CD14-positive monocyte (primary cell): Measurements from ENCODE around the gene PTGES2. TPM values are rescaled to one million over a fixed set of nuclear protein-coding genes. Genes with fewer than 3 reads are reported as not detected.

ENCODE experiments used
- DNase-seq, 3 donors: peaks; one replicate each; pipeline ENCODE4 v3.0.0-alpha.2; 2011 to 2022
- H2AFZ ChIP-seq: 2 replicates; pipeline ENCODE4 v1.6.0; 2012; ENCODE audit warnings: mild to moderate bottlenecking, low read depth, low read length, inconsistent platforms; ENCODE audit not compliant: insufficient read depth, poor library complexity, severe bottlenecking
- H3K27ac ChIP-seq, 2 donors: 1 replicate in 1 of 2; 2 replicates in 1 of 2; pipeline ENCODE4 v1.5.1; 2012 to 2013; ENCODE audit warnings: low read length in 2 of 2, control low read depth in 1 of 2, inconsistent platforms in 1 of 2, low read depth in 1 of 2, mild to moderate bottlenecking in 1 of 2
- H3K27me3 ChIP-seq, 2 donors: one replicate each; pipeline versions ENCODE4 v1.6.0 to v1.6.1; 2011 to 2013; ENCODE audit warnings: low read length in 2 of 2; ENCODE audit not compliant: control insufficient read depth in 2 of 2, insufficient read depth in 2 of 2
- H3K36me3 ChIP-seq, 2 donors: replicated peaks in 1 of 2; 1 replicate in 1 of 2; 2 replicates in 1 of 2; pipeline versions ENCODE4 v1.5.1 to v1.6.1; 2012 to 2013; ENCODE audit warnings: low read length in 2 of 2, control low read depth in 1 of 2, inconsistent platforms in 1 of 2, mild to moderate bottlenecking in 1 of 2; ENCODE audit not compliant: insufficient read depth in 2 of 2, control insufficient read depth in 1 of 2
- H3K4me1 ChIP-seq, 2 donors: 1 replicate in 1 of 2; 2 replicates in 1 of 2; pipeline versions ENCODE4 v1.5.1 to v1.6.1; 2012 to 2013; ENCODE audit warnings: low read length in 2 of 2, control low read depth in 1 of 2, inconsistent platforms in 1 of 2, mild to moderate bottlenecking in 1 of 2, moderate library complexity in 1 of 2; ENCODE audit not compliant: insufficient read depth in 2 of 2, control insufficient read depth in 1 of 2
- H3K4me2 ChIP-seq: replicated peaks from 2 replicates; pipeline ENCODE3; 2012; ENCODE audit warnings: low read length, moderate library complexity, mild to moderate bottlenecking; ENCODE audit not compliant: poor library complexity, severe bottlenecking; ENCODE audit errors: extremely low read depth
- H3K4me3 ChIP-seq, 3 experiments: fragments of 200-600 bp in 1 of 3; sonication (generic) in 1 of 3; replicated peaks in 1 of 3; 1 replicate in 2 of 3; 2 replicates in 1 of 3; pipeline ENCODE4 v1.5.1; 2011 to 2013; ENCODE audit warnings: low read length in 3 of 3, mild to moderate bottlenecking in 3 of 3, control low read depth in 2 of 3, low read depth in 2 of 3, inconsistent platforms in 1 of 3, moderate library complexity in 1 of 3
- H3K79me2 ChIP-seq: 2 replicates; pipeline ENCODE4 v1.6.0; 2012; ENCODE audit warnings: mild to moderate bottlenecking, control low read depth, inconsistent platforms, low read length, moderate library complexity; ENCODE audit not compliant: insufficient read depth
- H3K9ac ChIP-seq: 2 replicates; pipeline ENCODE4 v1.6.0; 2017; ENCODE audit warnings: low read length, mild to moderate bottlenecking; ENCODE audit not compliant: insufficient read depth, poor library complexity, severe bottlenecking
- H3K9me3 ChIP-seq, 2 donors: replicated peaks in 1 of 2; 1 replicate in 1 of 2; 2 replicates in 1 of 2; pipeline versions ENCODE4 v1.5.1 to v1.6.1; 2012 to 2013; ENCODE audit warnings: low read length in 2 of 2, control low read depth in 1 of 2; ENCODE audit not compliant: control insufficient read depth in 1 of 2, insufficient read depth in 1 of 2
- H4K20me1 ChIP-seq: 2 replicates; pipeline ENCODE4 v1.6.0; 2012; ENCODE audit warnings: mild to moderate bottlenecking, low read length, control low read depth, moderate library complexity; ENCODE audit not compliant: insufficient read depth
- H3K27ac Mint-ChIP-seq, 7 donors: one replicate each; pipeline ENCODE4 v1.8.0; 2020; ENCODE audit warnings: mild to moderate bottlenecking in 7 of 7, mixed read lengths in 7 of 7, moderate library complexity in 6 of 7, inconsistent platforms in 2 of 7
- H3K27me3 Mint-ChIP-seq, 3 donors: one replicate each; pipeline ENCODE4 v1.8.0; 2021 to 2022; ENCODE audit warnings: low read depth in 3 of 3, mild to moderate bottlenecking in 3 of 3, mixed read lengths in 3 of 3, moderate library complexity in 3 of 3, inconsistent platforms in 1 of 3
- H3K36me3 Mint-ChIP-seq, 2 donors: one replicate each; pipeline ENCODE4 v1.8.0; 2020; ENCODE audit warnings: mixed read lengths in 2 of 2, inconsistent platforms in 1 of 2, mild to moderate bottlenecking in 1 of 2
- H3K4me1 Mint-ChIP-seq: one replicate; pipeline ENCODE4 v1.8.0; 2020; ENCODE audit warnings: mild to moderate bottlenecking, mixed read lengths
- H3K4me3 Mint-ChIP-seq, 2 donors: one replicate each; pipeline ENCODE4 v1.8.0; 2020; ENCODE audit warnings: mild to moderate bottlenecking in 2 of 2, mixed read lengths in 2 of 2, moderate library complexity in 1 of 2
- H3K9me3 Mint-ChIP-seq, 7 donors: one replicate each; pipeline ENCODE4 v1.8.0; 2020 to 2022; ENCODE audit warnings: mixed read lengths in 7 of 7, mild to moderate bottlenecking in 6 of 7, moderate library complexity in 6 of 7, inconsistent platforms in 2 of 7
- WGBS: methylation state at CpG from one replicate; pipeline ENCODE4 v1.1.5; 2013; ENCODE audit warnings: missing lambda C conversion rate; ENCODE audit not compliant: insufficient coverage; 5-methylcytosine and 5-hydroxymethylcytosine counted together
- intact Hi-C, 2 donors: fragments of 100-400 bp; cut with micrococcal nuclease; formaldehyde crosslinking; loops; one replicate each; pipeline versions ENCODE4 v1.15.0 to v1.15.1; 2023
- polyA plus RNA-seq, 3 donors: library from polyadenylated mRNA; depleted of rRNA in 1 of 3; unstranded in 2 of 3; stranded (reverse) in 1 of 3; fragments of 300-500 nt in 2 of 3; fragments of >200 nt in 1 of 3; fragmentation: Illumina TruSeq in 2 of 3; gene quantifications; 1 replicate in 2 of 3; 2 replicates in 1 of 3; pipeline ENCODE4 v1.2.3, GENCODE V29; 2012 to 2021
- TF ChIP-seq, protein P1 (sequence below): fragments of 200-600 bp; IDR thresholded peaks from one replicate; pipeline ENCODE4 v1.8.0; 2022; ENCODE audit warnings: antibody characterized with exemption, mild to moderate bottlenecking

The PTGES2 gene
- polyA plus RNA-seq, 3 donors = 42.0 to 71.5 (median 49.4) TPM

DNA sequence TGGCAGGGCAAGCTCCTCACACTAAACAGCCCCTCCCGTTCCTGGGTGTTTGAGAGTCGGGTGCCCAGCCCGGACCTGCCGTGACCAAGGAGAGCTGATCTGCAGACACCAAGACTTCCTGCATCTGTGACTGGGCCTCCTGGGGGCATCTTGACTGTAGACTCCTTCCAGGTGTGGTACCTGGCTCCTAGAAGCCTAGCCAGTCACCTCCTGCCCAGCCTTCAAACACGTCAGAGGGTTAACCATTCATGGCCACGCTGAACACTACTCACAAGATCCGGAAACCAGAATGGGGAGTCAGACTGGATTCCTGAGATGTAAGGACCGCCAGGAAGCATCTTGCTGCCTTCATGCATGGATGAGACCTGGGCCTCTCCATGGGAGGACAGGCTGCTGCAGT lies 18.0 kb upstream of the PTGES2 start:
- DNase-seq = no peak
- H3K9me3 Mint-ChIP-seq = no peaks in the 10 kb centered on the region
- no peak overlapping the region for H3K4me2 ChIP-seq
- H3K4me1 ChIP-seq = peaks cover 6 to 10% of the 10 kb centered on the region in 2 donors
- H3K4me1 Mint-ChIP-seq = peaks cover 14% of the 10 kb centered on the region
- no peaks in the 10 kb centered on the region for H3K36me3 Mint-ChIP-seq
- H3K4me3 ChIP-seq = no peak overlapping the region
- no peaks in the 10 kb centered on the region for H3K9me3 ChIP-seq
- no peaks in the 10 kb centered on the region for H3K79me2 ChIP-seq
- no peak overlapping the region for H3K4me3 Mint-ChIP-seq
- no peak overlapping the region for H3K27ac ChIP-seq
- H3K27me3 ChIP-seq = no peaks in the 10 kb centered on the region
- intact Hi-C loops = no loop called here
- H3K9ac ChIP-seq = no peak overlapping the region
- H3K27ac Mint-ChIP-seq = no peak overlapping the region
- H3K27me3 Mint-ChIP-seq = peaks cover 0 to 12% (median 2%) of the 10 kb centered on the region in 3 donors
- H2AFZ ChIP-seq = no peak overlapping the region
- TF ChIP-seq, protein P1, sequence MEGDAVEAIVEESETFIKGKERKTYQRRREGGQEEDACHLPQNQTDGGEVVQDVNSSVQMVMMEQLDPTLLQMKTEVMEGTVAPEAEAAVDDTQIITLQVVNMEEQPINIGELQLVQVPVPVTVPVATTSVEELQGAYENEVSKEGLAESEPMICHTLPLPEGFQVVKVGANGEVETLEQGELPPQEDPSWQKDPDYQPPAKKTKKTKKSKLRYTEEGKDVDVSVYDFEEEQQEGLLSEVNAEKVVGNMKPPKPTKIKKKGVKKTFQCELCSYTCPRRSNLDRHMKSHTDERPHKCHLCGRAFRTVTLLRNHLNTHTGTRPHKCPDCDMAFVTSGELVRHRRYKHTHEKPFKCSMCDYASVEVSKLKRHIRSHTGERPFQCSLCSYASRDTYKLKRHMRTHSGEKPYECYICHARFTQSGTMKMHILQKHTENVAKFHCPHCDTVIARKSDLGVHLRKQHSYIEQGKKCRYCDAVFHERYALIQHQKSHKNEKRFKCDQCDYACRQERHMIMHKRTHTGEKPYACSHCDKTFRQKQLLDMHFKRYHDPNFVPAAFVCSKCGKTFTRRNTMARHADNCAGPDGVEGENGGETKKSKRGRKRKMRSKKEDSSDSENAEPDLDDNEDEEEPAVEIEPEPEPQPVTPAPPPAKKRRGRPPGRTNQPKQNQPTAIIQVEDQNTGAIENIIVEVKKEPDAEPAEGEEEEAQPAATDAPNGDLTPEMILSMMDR = no peak
- H3K36me3 ChIP-seq = no peaks in the 10 kb centered on the region
- WGBS = 72% methylated on average over 8 of the region's 8 CpGs
- H4K20me1 ChIP-seq = no peaks in the 10 kb centered on the region

DNA sequence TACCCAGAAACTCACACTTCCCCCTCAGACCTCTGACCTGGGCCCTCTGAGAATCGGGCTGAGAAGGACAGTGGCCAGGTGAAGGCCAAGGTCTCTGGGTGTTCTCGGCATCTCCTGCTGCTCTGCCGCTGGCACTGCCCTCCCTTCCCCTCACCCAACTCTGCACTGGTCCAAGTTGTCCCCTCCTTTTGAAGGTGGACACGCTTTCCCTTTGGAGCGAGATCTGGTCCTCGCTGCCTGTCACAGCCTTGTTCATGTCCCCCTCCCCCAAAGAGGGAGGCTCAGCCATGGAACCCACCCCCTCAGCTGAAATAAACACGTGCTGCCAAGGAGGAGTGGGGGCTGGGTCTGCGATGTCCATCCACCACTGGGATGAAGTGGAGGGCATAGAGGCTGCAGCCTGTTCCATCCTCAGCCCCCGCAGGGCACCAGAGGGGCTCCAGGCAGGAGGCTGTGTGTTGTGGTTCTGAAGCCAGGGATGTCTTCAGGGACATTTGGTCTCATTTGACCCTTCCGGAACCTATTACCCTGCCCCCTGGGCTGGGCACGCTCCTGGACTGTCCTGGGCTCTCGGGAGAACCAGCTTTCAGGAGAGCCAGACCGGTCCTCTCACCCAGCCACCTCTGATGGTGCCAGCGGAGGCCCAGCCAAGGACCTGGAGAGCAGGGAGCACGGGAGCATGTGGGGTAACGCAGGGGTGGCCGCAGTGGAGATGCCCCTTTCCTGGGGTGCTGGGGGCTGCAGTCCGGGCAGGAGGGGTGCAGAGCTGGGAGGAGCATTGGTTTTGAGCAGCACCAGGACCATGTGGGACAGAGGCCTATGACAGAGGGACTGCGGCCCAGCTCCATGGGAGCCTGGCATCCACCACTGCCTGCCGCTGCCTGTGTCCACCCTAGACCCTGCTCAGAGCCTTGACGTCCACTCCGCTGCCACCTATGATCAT lies 17.0 kb upstream of the PTGES2 start:
- Mint-ChIP-seq H3K9me3 (no peaks in the 10 kb centered on the region), H3K36me3 (no peaks in the 10 kb centered on the region), H3K27ac (no peak overlapping the region), H3K27me3 (peaks cover 0 to 12% (median 2%) of the 10 kb centered on the region in 3 donors), H3K4me1 (peaks cover 14% of the 10 kb centered on the region), H3K4me3 (no peak overlapping the region)
- Histone ChIP-seq H3K9me3 (no peaks in the 10 kb centered on the region), H3K27me3 (no peaks in the 10 kb centered on the region), H2AFZ (no peak overlapping the region), H4K20me1 (no peaks in the 10 kb centered on the region), H3K4me1 (peaks cover 6 to 10% of the 10 kb centered on the region in 2 donors), H3K79me2 (no peaks in the 10 kb centered on the region), H3K36me3 (no peaks in the 10 kb centered on the region), H3K9ac (no peak overlapping the region), H3K27ac (no peak overlapping the region), H3K4me3 (no peak overlapping the region), H3K4me2 (no peak overlapping the region)
- no peak for DNase-seq
- TF ChIP-seq, protein P1 = no peak
- intact Hi-C loops = no loop called here
- 98% methylated on average over 17 of the region's 22 CpGs for WGBS
